DND-41 (cell line): ENCODE results near the gene S100A1.

Experiments used
- ATAC-seq: fragments of 200-7000 bp; cut with Tn5 transposase; 3 replicates; pipeline ENCODE4 v1.9.1; 2021; ENCODE audit warnings: low read depth; ENCODE audit not compliant: insufficient read depth
- DNase-seq: peaks from one replicate; pipeline ENCODE4 v3.0.0-alpha.2; 2020
- H2AFZ ChIP-seq: 2 replicates; pipeline ENCODE4 v1.6.0; 2012; ENCODE audit warnings: low read depth, low read length
- H3K27ac ChIP-seq: 2 replicates; pipeline ENCODE4 v1.5.1; 2012; ENCODE audit warnings: low read length, inconsistent platforms
- H3K27me3 ChIP-seq: fragments of 200-600 bp; sonication (generic); 2 replicates; pipeline ENCODE4 v1.6.0; 2012; ENCODE audit warnings: low read length, mild to moderate bottlenecking, inconsistent platforms; ENCODE audit not compliant: insufficient read depth, poor library complexity
- H3K36me3 ChIP-seq: 2 replicates; pipeline ENCODE4 v1.5.1; 2012; ENCODE audit warnings: low read length, inconsistent platforms; ENCODE audit not compliant: insufficient read depth
- H3K4me1 ChIP-seq: 2 replicates; pipeline ENCODE4 v1.5.1; 2012; ENCODE audit warnings: mild to moderate bottlenecking, low read length; ENCODE audit not compliant: insufficient read depth
- H3K4me2 ChIP-seq: 2 replicates; pipeline ENCODE4 v1.6.0; 2012; ENCODE audit warnings: mild to moderate bottlenecking, moderate library complexity, low read length, inconsistent platforms; ENCODE audit not compliant: insufficient read depth
- H3K4me3 ChIP-seq, 2 experiments: fragments of 200-600 bp in 1 of 2; shearing (Covaris generic) in 1 of 2; 2 replicates each; pipeline ENCODE4 v1.5.1; 2012 to 2016; ENCODE audit warnings: inconsistent platforms in 2 of 2, low read length in 2 of 2, mild to moderate bottlenecking in 2 of 2, low read depth in 1 of 2, moderate library complexity in 1 of 2
- H3K79me2 ChIP-seq: 2 replicates; pipeline ENCODE4 v1.6.0; 2012; ENCODE audit warnings: low read length, inconsistent platforms; ENCODE audit not compliant: insufficient read depth
- H3K9ac ChIP-seq: 2 replicates; pipeline ENCODE4 v1.6.0; 2012; ENCODE audit warnings: low read depth, mild to moderate bottlenecking, inconsistent platforms, low read length, moderate library complexity
- H3K9me3 ChIP-seq: 2 replicates; pipeline ENCODE4 v1.5.1; 2012; ENCODE audit warnings: low read length, moderate library complexity, mild to moderate bottlenecking, inconsistent platforms; ENCODE audit not compliant: insufficient read depth, severe bottlenecking
- H4K20me1 ChIP-seq: 2 replicates; pipeline ENCODE4 v1.6.0; 2012; ENCODE audit warnings: low read length; ENCODE audit not compliant: insufficient read depth
- EZH2 ChIP-seq: IDR thresholded peaks from 3 replicates; pipeline ENCODE4 v1.6.1; 2012; ENCODE audit warnings: borderline replicate concordance, low read depth, mild to moderate bottlenecking, moderate library complexity, low read length, inconsistent platforms; ENCODE audit not compliant: severe bottlenecking
- TF ChIP-seq, protein P1 (sequence below): IDR thresholded peaks from 2 replicates; pipeline ENCODE4 v1.5.1; 2012; ENCODE audit warnings: borderline replicate concordance, low read length, moderate library complexity, mild to moderate bottlenecking; ENCODE audit not compliant: poor library complexity, severe bottlenecking; ENCODE audit errors: extremely low read depth

S100A1 gene

GRCh38 chr1:153588482-153588881 lies 39.8 kb upstream of the S100A1 start:
- no peaks in the 10 kb centered on the region for H3K9me3 ChIP-seq
- H3K27ac ChIP-seq: no peak overlapping the region
- ATAC-seq (no peak), DNase-seq (no peak)
- no peak overlapping the region for H3K4me2 ChIP-seq
- H3K27me3 ChIP-seq: no peaks in the 10 kb centered on the region
- H4K20me1 ChIP-seq: no peaks in the 10 kb centered on the region
- H3K9ac ChIP-seq: no peak overlapping the region
- no peaks in the 10 kb centered on the region for H3K36me3 ChIP-seq
- no peaks in the 10 kb centered on the region for H3K4me1 ChIP-seq
- no peak overlapping the region for H2AFZ ChIP-seq
- TF ChIP-seq EZH2: no peak
- TF ChIP-seq, protein P1, sequence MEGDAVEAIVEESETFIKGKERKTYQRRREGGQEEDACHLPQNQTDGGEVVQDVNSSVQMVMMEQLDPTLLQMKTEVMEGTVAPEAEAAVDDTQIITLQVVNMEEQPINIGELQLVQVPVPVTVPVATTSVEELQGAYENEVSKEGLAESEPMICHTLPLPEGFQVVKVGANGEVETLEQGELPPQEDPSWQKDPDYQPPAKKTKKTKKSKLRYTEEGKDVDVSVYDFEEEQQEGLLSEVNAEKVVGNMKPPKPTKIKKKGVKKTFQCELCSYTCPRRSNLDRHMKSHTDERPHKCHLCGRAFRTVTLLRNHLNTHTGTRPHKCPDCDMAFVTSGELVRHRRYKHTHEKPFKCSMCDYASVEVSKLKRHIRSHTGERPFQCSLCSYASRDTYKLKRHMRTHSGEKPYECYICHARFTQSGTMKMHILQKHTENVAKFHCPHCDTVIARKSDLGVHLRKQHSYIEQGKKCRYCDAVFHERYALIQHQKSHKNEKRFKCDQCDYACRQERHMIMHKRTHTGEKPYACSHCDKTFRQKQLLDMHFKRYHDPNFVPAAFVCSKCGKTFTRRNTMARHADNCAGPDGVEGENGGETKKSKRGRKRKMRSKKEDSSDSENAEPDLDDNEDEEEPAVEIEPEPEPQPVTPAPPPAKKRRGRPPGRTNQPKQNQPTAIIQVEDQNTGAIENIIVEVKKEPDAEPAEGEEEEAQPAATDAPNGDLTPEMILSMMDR: no peak
- no peaks in the 10 kb centered on the region for H3K79me2 ChIP-seq
- no peak overlapping the region for H3K4me3 ChIP-seq

- no peak for DNase-seq
- H3K79me2 ChIP-seq: no peaks in the 10 kb centered on the region
- no peaks in the 10 kb centered on the region for H3K9me3 ChIP-seq
- H3K27me3 ChIP-seq: no peaks in the 10 kb centered on the region
- H3K4me1 ChIP-seq: no peaks in the 10 kb centered on the region
- H3K9ac ChIP-seq: no peak overlapping the region
- TF ChIP-seq, protein P1: no peak
- TF ChIP-seq EZH2: no peak
- no peak overlapping the region for H3K4me3 ChIP-seq
- no peaks in the 10 kb centered on the region for H3K36me3 ChIP-seq
- no peak overlapping the region for H3K27ac ChIP-seq
- no peak for ATAC-seq
- no peak overlapping the region for H3K4me2 ChIP-seq
- no peaks in the 10 kb centered on the region for H4K20me1 ChIP-seq
- H2AFZ ChIP-seq: no peak overlapping the region
These were observed 35.5 kb upstream of the S100A1 start for GRCh38 chr1:153592748-153593147.

DNA sequence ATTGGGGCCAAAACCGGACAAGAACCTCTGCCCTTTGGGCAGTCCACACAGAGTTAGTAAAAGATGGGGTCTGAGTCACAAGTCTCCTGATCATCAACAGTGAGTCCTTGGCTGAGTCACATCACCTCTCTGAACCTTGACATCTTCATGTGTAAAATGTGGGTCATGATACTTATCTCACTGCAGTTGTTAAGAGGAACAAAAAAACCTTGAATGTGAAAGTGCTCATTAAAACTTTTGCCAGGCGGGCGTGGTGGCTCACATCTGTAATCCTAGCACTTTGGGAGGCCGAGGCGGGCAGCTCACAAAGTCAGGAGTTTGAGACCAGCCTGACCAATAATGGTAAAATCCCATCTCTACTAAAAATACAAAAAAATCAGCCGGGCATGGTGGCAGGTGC lies 31.0 kb upstream of the S100A1 start:
- Histone ChIP-seq H3K4me2 (no peak overlapping the region), H3K9ac (no peak overlapping the region), H3K36me3 (no peaks in the 10 kb centered on the region), H3K79me2 (no peaks in the 10 kb centered on the region), H2AFZ (no peak overlapping the region), H3K4me1 (peaks cover 7% of the 10 kb centered on the region), H4K20me1 (no peaks in the 10 kb centered on the region), H3K27ac (no peak overlapping the region), H3K9me3 (no peaks in the 10 kb centered on the region), H3K4me3 (no peak overlapping the region), H3K27me3 (no peaks in the 10 kb centered on the region)
- ATAC-seq: no peak
- TF ChIP-seq, protein P1: no peak
- TF ChIP-seq EZH2: no peak
- DNase-seq: no peak
